LNCAP (cell line): ENCODE measurements around the gene NHS.

Source experiments
- CTCF ChIP-seq: fragments of 450-650 bp; IDR thresholded peaks from 2 replicates; pipeline ENCODE4 v1.5.1; 2017; ENCODE audit warnings: mild to moderate bottlenecking

NHS gene

GRCh38 chrX:17370191-17370590 is 4.8 kb upstream of the NHS start:
- TF ChIP-seq CTCF, result no peak

GRCh38 chrX:17372052-17372451 is 2.9 kb upstream of the NHS start:
- no peak for TF ChIP-seq CTCF

GRCh38 chrX:17373337-17373736 is 1.7 kb upstream of the NHS start:
- no peak for TF ChIP-seq CTCF

GRCh38 chrX:17375367-17375636 is 302 bp downstream of the NHS start:
- TF ChIP-seq CTCF, result no peak

GRCh38 chrX:17375637-17376430 is 834 bp downstream of the NHS start:
- TF ChIP-seq CTCF, result no peak

- no peak for TF ChIP-seq CTCF
Observed at GRCh38 chrX:17376431-17377077, 1.6 kb downstream of the NHS start.

- TF ChIP-seq CTCF, result no peak
Observed at GRCh38 chrX:17377091-17377717, 2.2 kb downstream of the NHS start.
